GM12872 (cell line): ENCODE results near the gene BTBD9.

Source experiments
- TF ChIP-seq, protein P1 (sequence below): IDR thresholded peaks from 3 replicates; pipeline ENCODE4 v1.5.1; 2011; ENCODE audit warnings: low read depth, mild to moderate bottlenecking, low read length, moderate library complexity; ENCODE audit not compliant: insufficient read depth

BTBD9 gene

DNA sequence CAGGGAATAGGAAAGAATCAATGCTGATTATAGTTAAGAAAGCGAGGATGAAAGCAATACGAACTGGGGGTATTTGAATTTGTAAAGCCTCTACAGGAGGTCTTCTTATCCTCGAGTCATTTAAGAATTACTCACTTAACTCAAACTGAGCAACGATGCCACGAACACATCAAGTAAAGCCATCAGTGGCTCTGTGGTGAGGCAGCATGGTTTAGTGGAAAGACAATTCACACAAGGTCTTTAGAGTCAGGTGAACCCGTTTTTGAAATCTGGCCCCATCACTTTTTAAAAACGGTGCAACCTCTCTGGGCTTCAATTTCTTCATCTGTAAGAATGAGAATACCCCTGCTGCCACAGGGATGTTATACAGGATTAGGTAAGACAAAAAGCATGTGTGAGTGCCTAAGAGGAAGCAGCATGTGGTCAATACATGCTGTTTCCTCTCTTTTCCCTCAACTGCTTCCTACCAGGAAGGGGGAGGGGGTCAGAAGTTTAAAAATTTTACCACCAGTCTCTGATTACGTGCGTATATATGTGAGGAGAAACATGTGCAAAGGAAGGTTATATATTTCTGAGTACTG lies 162.0 kb downstream of the BTBD9 start:
- TF ChIP-seq, protein P1, sequence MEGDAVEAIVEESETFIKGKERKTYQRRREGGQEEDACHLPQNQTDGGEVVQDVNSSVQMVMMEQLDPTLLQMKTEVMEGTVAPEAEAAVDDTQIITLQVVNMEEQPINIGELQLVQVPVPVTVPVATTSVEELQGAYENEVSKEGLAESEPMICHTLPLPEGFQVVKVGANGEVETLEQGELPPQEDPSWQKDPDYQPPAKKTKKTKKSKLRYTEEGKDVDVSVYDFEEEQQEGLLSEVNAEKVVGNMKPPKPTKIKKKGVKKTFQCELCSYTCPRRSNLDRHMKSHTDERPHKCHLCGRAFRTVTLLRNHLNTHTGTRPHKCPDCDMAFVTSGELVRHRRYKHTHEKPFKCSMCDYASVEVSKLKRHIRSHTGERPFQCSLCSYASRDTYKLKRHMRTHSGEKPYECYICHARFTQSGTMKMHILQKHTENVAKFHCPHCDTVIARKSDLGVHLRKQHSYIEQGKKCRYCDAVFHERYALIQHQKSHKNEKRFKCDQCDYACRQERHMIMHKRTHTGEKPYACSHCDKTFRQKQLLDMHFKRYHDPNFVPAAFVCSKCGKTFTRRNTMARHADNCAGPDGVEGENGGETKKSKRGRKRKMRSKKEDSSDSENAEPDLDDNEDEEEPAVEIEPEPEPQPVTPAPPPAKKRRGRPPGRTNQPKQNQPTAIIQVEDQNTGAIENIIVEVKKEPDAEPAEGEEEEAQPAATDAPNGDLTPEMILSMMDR = no peak

DNA sequence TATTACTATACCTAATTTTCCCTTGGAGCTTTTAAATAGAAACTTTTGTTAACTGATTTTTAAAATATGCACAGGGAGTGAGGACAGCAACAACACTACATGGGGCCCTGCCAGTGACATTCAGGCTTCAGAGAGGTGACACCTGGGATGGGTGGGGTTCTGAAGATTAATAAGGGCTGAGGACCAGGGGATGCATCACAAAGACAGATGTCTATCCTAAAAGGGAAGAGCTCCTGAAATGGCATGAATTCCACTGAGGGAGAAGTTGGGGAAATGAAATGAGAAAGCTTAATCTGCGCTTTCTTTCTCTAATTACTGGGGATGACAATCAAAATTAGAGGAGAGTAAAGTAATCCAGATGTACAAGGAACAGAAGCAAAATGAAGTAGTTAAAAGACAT lies 162.8 kb downstream of the BTBD9 start:
- TF ChIP-seq, protein P1 = no peak

DNA sequence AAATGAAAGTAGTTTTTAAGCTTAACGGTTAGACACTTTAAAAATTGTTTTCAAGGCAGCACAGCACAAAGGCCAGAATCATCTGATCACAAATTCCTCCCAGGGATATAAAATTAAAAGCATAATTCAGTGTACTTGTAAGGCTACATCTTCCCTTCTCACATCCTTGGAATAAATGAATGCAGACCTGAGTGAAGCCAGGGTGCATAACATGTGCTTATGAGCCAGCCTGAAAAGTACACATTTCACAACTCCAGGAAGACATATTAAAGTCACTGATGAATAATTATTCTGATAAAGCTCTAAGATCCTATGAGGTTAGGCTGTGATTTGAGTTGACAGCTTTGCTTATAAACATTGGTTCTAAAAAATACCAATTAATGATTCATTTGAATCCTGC lies 163.6 kb downstream of the BTBD9 start:
- TF ChIP-seq, protein P1 = no peak

DNA sequence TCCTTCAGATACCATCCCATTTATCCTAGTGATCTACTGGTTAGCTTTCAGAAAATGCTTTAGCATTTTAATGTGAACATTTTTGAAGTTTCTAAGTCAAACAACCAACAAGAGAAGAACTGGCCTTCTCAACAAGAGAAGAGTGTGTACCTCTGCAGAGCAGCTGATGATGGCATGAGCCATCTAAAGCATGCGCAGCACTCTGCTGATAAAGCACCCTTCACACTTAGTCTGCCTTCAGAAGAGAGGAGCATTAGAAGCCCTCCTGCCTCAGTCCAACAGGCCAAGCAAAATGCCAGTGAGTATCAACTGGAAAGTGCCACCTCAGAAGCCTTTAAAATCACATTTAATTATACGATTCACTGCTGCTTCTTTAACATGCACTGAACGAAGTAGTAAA lies 169.2 kb downstream of the BTBD9 start:
- TF ChIP-seq, protein P1 = no peak

DNA sequence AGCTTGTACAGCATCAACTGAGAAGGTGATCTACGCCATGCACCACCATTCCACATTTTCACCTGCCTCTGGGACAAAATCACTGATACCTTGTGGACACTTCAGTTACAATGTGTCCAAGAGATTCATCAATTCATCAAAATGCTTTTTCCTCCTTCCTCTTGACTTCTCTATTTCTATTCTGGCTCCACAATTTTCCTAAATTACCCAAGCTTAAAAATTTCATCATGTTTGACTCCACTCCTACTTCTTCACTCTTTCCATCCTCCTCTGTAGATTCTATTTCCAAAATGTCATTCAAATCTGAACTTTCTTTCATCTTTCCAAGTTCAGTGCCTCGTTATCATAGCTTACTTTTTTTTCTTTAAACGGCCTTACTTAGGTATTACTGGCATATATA lies 172.2 kb downstream of the BTBD9 start:
- TF ChIP-seq, protein P1 = no peak

DNA sequence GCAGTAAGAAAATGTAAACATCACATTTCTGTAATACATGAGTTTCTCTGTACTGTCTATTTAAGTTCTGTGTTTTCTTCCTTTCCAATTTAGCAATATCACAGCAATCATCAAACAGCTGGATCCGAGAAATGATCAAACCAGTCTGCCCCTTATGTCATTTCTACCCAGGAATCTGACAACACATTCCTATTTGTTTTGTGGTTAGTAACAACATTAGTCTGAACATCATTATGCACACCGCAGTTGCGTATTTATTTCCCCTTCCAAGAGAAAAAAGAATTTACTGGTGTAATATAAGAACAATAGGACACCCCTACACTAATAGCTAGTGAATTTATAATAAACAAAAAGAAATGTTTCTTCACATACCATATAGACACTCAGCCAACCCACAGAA lies 179.5 kb downstream of the BTBD9 start:
- TF ChIP-seq, protein P1 = no peak

DNA sequence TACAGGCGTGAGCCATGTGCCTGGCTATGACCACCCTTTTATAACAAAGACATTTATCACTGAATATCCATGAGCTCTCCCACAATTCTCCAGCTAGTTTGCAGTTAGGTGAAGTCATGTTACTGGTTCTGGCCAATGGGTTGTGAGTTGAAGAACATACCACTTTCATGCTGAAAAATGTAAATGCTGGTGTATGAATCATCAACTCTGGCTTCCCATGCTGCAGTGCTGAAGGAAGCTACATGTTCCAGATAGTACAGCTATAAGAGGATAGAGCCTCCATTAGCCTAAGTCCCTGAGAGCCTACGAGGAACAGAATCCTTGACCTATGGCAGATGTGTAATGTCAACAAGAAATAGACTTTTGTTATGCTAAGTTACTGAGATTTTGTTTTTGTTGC lies 180.4 kb downstream of the BTBD9 start:
- TF ChIP-seq, protein P1 = no peak

DNA sequence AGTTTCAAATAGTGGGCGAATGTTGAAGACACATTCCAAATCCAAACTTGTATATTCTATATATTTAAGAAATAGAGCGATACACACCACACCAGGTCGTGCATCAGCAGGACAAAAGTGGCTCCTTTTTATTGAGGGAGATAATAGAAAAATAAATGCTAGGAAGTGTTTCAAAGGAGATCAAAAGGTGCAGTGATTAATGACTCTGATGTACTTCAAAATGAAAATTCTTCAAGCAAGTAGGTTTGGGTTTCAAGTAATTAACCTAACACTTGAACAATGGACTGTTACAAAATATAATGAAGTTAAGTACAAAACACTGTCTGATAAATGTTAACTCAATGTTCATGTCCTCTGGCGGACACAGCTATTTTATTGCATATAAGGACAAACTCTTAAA lies 185.9 kb downstream of the BTBD9 start:
- TF ChIP-seq, protein P1 = no peak
